ENCODE measurements around the gene SMIM7. TPM values are rescaled to one million over a fixed set of nuclear protein-coding genes. Genes with fewer than 3 reads are reported as not detected.

SMIM7 gene
- total RNA-seq, 1 donor from 2014 or later = 48.0 TPM

- Histone ChIP-seq H3K36me3 (ENCODE audit: control insufficient read depth in 3 of 3, insufficient read depth in 3 of 3, low read length in 3 of 3) (peaks cover 0 to 2% (median 0%) of the 10 kb centered on the region in 3 donors), H3K27me3 (ENCODE audit: control insufficient read depth in 3 of 3, insufficient read depth in 3 of 3, low read length in 3 of 3) (no peaks in the 10 kb centered on the region), H3K4me1 (ENCODE audit: control insufficient read depth in 3 of 3, insufficient read depth in 3 of 3, low read length in 3 of 3) (peaks cover 23 to 68% (median 64%) of the 10 kb centered on the region in 3 donors), H3K9me3 (ENCODE audit: control insufficient read depth in 3 of 3, low read length in 3 of 3) (no peaks in the 10 kb centered on the region), H3K9ac (ENCODE audit: low read depth in 1 of 3, low read length in 3 of 3) (peak overlapping the region in 1 of 3 donors; percentile 51), H3K27ac (ENCODE audit: low read depth, low read length) (no peak overlapping the region), H3K4me3 (ENCODE audit: low read length in 3 of 3) (no peak overlapping the region)
Measured at GRCh38 chr19:16605115-16605514, 54.8 kb downstream of the SMIM7 start.

DNA sequence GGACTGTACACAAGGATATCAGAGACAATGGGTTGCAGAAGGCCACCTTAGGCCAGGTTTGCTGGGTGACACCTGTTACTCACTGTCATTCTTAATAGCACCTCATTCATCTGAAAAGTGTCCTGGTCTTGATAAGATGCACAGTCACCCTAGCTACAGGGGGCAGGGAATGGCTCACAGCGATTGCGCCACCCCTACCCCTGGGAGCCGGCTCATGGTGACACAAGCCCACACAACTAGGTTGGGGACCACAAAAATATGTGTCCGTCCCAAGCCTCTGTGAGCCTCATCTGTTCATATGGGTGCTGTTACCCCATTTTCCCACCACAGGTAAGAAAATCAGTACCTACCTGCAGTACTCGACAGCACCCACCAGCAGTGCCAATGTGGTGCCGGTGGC, 55.3 kb downstream of the SMIM7 start:
- Histone ChIP-seq H3K27ac (ENCODE audit: low read depth, low read length) (no peak overlapping the region), H3K27me3 (ENCODE audit: control insufficient read depth in 3 of 3, insufficient read depth in 3 of 3, low read length in 3 of 3) (no peaks in the 10 kb centered on the region), H3K4me3 (ENCODE audit: low read length in 3 of 3) (no peak overlapping the region), H3K9ac (ENCODE audit: low read depth in 1 of 3, low read length in 3 of 3) (no peak overlapping the region), H3K4me1 (ENCODE audit: control insufficient read depth in 3 of 3, insufficient read depth in 3 of 3, low read length in 3 of 3) (peaks cover 23 to 71% (median 67%) of the 10 kb centered on the region in 3 donors), H3K9me3 (ENCODE audit: control insufficient read depth in 3 of 3, low read length in 3 of 3) (no peaks in the 10 kb centered on the region), H3K36me3 (ENCODE audit: control insufficient read depth in 3 of 3, insufficient read depth in 3 of 3, low read length in 3 of 3) (peaks cover 0 to 2% (median 0%) of the 10 kb centered on the region in 3 donors)

GRCh38 chr19:16603090-16603489, 56.9 kb downstream of the SMIM7 start:
- H3K27ac ChIP-seq (ENCODE audit: low read depth, low read length) = no peak overlapping the region
- H3K4me1 ChIP-seq (ENCODE audit: control insufficient read depth in 3 of 3, insufficient read depth in 3 of 3, low read length in 3 of 3) = peaks cover 30 to 80% (median 79%) of the 10 kb centered on the region in 3 donors
- H3K9ac ChIP-seq (ENCODE audit: low read depth in 1 of 3, low read length in 3 of 3) = no peak overlapping the region
- no peak overlapping the region for H3K4me3 ChIP-seq (ENCODE audit: low read length in 3 of 3)
- no peaks in the 10 kb centered on the region for H3K9me3 ChIP-seq (ENCODE audit: control insufficient read depth in 3 of 3, low read length in 3 of 3)
- H3K36me3 ChIP-seq (ENCODE audit: control insufficient read depth in 3 of 3, insufficient read depth in 3 of 3, low read length in 3 of 3) = peaks cover 0 to 2% (median 0%) of the 10 kb centered on the region in 3 donors
- no peaks in the 10 kb centered on the region for H3K27me3 ChIP-seq (ENCODE audit: control insufficient read depth in 3 of 3, insufficient read depth in 3 of 3, low read length in 3 of 3)

DNA sequence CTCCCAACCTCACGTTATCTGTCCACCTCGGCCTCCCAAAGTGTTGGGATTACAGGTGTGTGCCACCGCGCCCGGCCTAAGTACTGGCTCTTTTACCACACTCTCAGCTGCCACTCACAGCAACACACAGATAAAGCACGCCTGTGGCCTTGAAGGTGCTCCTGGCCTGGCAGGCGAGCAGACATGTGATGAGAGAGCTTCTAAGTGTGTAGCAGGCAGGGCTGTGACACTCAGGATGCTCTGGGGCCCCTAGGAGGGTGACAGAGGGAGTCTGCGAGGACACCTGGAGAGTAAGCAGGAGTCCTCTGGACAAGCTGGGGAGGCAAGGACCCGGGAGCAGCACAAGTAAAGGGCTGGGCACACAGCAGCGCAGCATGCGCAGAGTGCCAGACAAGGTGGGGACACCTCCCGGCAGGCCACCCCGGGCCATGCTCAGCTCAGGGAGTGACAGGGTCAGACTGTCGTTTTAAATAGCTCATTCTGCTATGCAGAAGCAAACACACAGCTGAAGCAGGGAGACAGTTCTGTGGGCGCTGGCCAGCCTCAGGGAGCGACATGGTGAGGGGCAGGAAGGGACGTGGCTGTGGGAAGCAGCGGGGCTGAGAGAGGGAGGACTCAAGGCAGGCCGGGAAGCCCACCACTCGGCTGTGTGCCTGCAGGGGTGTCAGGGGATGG, 58.4 kb downstream of the SMIM7 start:
- H3K27ac ChIP-seq (ENCODE audit: low read depth, low read length) = peak overlapping the region; percentile 37

DNA sequence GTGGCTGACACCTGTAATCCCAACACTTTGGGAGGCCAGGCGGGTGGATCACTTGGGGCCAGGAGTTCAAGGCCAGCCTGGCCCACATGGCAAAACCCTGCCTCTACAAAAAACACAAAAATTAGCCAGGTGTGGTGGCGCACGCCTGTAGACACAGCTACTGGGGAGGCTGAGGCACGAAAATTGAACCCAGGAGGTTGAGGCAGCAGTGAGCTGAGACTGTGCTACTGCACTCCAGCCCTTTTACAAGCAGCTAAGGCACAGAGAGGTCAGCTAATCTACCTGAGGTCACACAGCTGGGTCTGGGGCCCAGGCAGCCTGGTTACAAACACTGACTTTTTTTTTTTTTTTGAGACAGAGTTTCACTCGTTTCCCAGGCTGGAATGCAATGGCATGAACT, 59.1 kb downstream of the SMIM7 start:
- Histone ChIP-seq H3K27ac (ENCODE audit: low read depth, low read length) (no peak overlapping the region), H3K4me1 (ENCODE audit: control insufficient read depth in 3 of 3, insufficient read depth in 3 of 3, low read length in 3 of 3) (peaks cover 21 to 82% (median 78%) of the 10 kb centered on the region in 3 donors), H3K9me3 (ENCODE audit: control insufficient read depth in 3 of 3, low read length in 3 of 3) (no peaks in the 10 kb centered on the region), H3K27me3 (ENCODE audit: control insufficient read depth in 3 of 3, insufficient read depth in 3 of 3, low read length in 3 of 3) (no peaks in the 10 kb centered on the region), H3K9ac (ENCODE audit: low read depth in 1 of 3, low read length in 3 of 3) (no peak overlapping the region), H3K36me3 (ENCODE audit: control insufficient read depth in 3 of 3, insufficient read depth in 3 of 3, low read length in 3 of 3) (peaks cover 0 to 2% (median 0%) of the 10 kb centered on the region in 3 donors), H3K4me3 (ENCODE audit: low read length in 3 of 3) (no peak overlapping the region)

More for the DNA sequence above, 58.4 kb downstream of the SMIM7 start:
- Histone ChIP-seq H3K9ac (ENCODE audit: low read depth in 1 of 3, low read length in 3 of 3) (peak overlapping the region in 2 of 3 donors; percentile 1 to 25), H3K4me3 (ENCODE audit: low read length in 3 of 3) (no peak overlapping the region), H3K4me1 (ENCODE audit: control insufficient read depth in 3 of 3, insufficient read depth in 3 of 3, low read length in 3 of 3) (peaks cover 22 to 79% (median 77%) of the 10 kb centered on the region in 3 donors), H3K27me3 (ENCODE audit: control insufficient read depth in 3 of 3, insufficient read depth in 3 of 3, low read length in 3 of 3) (no peaks in the 10 kb centered on the region), H3K36me3 (ENCODE audit: control insufficient read depth in 3 of 3, insufficient read depth in 3 of 3, low read length in 3 of 3) (peaks cover 0 to 2% (median 0%) of the 10 kb centered on the region in 3 donors), H3K9me3 (ENCODE audit: control insufficient read depth in 3 of 3, low read length in 3 of 3) (no peaks in the 10 kb centered on the region)

DNA sequence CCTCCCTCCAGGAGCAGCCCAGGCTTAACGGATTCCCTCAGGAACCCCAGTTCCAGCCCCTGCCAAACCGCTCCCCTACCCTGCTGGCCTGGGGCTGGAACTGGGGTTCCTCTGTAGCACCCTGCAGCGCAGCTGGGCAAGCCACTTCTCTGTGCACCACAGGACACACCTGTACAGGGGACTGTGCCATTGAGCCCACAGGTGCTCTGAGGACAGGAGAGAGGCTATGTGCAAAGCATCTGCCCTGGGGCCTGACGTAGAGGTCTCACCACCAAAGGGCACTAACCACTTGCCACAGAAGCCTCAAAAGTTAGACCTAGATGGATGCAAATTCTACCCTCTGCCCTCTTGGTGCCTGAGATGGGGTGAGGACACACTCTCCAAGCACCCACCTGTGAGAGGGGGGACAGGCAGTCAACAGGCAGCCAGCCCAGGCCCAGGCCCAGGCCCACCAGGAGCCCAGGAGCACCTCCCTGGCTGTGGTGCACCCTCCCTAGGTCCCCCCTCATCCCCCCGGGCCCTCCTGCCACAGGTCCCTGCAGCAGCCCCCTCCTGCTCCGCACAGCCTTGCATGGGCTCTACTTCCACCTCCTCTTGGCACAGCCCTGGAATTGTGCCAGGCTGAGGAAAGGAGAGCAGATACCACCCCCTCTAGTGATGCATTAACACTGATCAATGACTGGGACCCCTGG, 60.1 kb downstream of the SMIM7 start:
- Histone ChIP-seq H3K4me1 (ENCODE audit: control insufficient read depth in 3 of 3, insufficient read depth in 3 of 3, low read length in 3 of 3) (peaks cover 24 to 81% (median 76%) of the 10 kb centered on the region in 3 donors), H3K9ac (ENCODE audit: low read depth in 1 of 3, low read length in 3 of 3) (no peak overlapping the region), H3K27me3 (ENCODE audit: control insufficient read depth in 3 of 3, insufficient read depth in 3 of 3, low read length in 3 of 3) (no peaks in the 10 kb centered on the region), H3K27ac (ENCODE audit: low read depth, low read length) (no peak overlapping the region), H3K36me3 (ENCODE audit: control insufficient read depth in 3 of 3, insufficient read depth in 3 of 3, low read length in 3 of 3) (peaks cover 0 to 2% (median 0%) of the 10 kb centered on the region in 3 donors), H3K4me3 (ENCODE audit: low read length in 3 of 3) (no peak overlapping the region), H3K9me3 (ENCODE audit: control insufficient read depth in 3 of 3, low read length in 3 of 3) (no peaks in the 10 kb centered on the region)

- H3K27me3 ChIP-seq (ENCODE audit: control insufficient read depth in 3 of 3, insufficient read depth in 3 of 3, low read length in 3 of 3) = no peaks in the 10 kb centered on the region
- peaks cover 0 to 2% (median 0%) of the 10 kb centered on the region in 3 donors for H3K36me3 ChIP-seq (ENCODE audit: control insufficient read depth in 3 of 3, insufficient read depth in 3 of 3, low read length in 3 of 3)
- no peak overlapping the region for H3K9ac ChIP-seq (ENCODE audit: low read depth in 1 of 3, low read length in 3 of 3)
- peaks cover 32 to 81% (median 77%) of the 10 kb centered on the region in 3 donors for H3K4me1 ChIP-seq (ENCODE audit: control insufficient read depth in 3 of 3, insufficient read depth in 3 of 3, low read length in 3 of 3)
- H3K9me3 ChIP-seq (ENCODE audit: control insufficient read depth in 3 of 3, low read length in 3 of 3) = no peaks in the 10 kb centered on the region
- H3K4me3 ChIP-seq (ENCODE audit: low read length in 3 of 3) = no peak overlapping the region
- no peak overlapping the region for H3K27ac ChIP-seq (ENCODE audit: low read depth, low read length)
Measured at GRCh38 chr19:16598848-16599247, 61.1 kb downstream of the SMIM7 start.

- Histone ChIP-seq H3K36me3 (ENCODE audit: control insufficient read depth in 3 of 3, insufficient read depth in 3 of 3, low read length in 3 of 3) (peaks cover 0 to 3% (median 0%) of the 10 kb centered on the region in 3 donors), H3K27ac (ENCODE audit: low read depth, low read length) (no peak overlapping the region), H3K27me3 (ENCODE audit: control insufficient read depth in 3 of 3, insufficient read depth in 3 of 3, low read length in 3 of 3) (no peaks in the 10 kb centered on the region), H3K9ac (ENCODE audit: low read depth in 1 of 3, low read length in 3 of 3) (no peak overlapping the region), H3K9me3 (ENCODE audit: control insufficient read depth in 3 of 3, low read length in 3 of 3) (no peaks in the 10 kb centered on the region), H3K4me3 (ENCODE audit: low read length in 3 of 3) (no peak overlapping the region), H3K4me1 (ENCODE audit: control insufficient read depth in 3 of 3, insufficient read depth in 3 of 3, low read length in 3 of 3) (peaks cover 47 to 87% (median 74%) of the 10 kb centered on the region in 3 donors)
Measured at GRCh38 chr19:16596399-16596798, 63.5 kb downstream of the SMIM7 start.
